Colonic mucosa (tissue), 4 donors: Measurements from ENCODE around the gene DNAJB11. TPM values are rescaled to one million over a fixed set of nuclear protein-coding genes. Genes with fewer than 3 reads are reported as not detected.

Experiments used
- DNase-seq: peaks from one replicate; pipeline ENCODE4 v3.0.0-alpha.2; 2020
- H3K27ac ChIP-seq: fragments of 200-600 bp; one replicate; pipeline ENCODE4 v1.8.0; 2021
- H3K27me3 ChIP-seq: fragments of 200-600 bp; one replicate; pipeline ENCODE4 v1.8.0; 2021
- H3K36me3 ChIP-seq: fragments of 200-600 bp; one replicate; pipeline ENCODE4 v1.8.0; 2021
- H3K4me1 ChIP-seq: fragments of 200-600 bp; one replicate; pipeline ENCODE4 v1.8.0; 2021; ENCODE audit warnings: mild to moderate bottlenecking
- H3K4me3 ChIP-seq: fragments of 200-600 bp; one replicate; pipeline ENCODE4 v1.8.0; 2021
- H3K9ac ChIP-seq, 2 donors: one replicate each; pipeline ENCODE4 v1.7.0; 2013; ENCODE audit warnings: control low read depth in 2 of 2, low read depth in 2 of 2, low read length in 2 of 2
- H3K9me3 ChIP-seq: fragments of 200-600 bp; one replicate; pipeline ENCODE4 v1.8.0; 2021
- intact Hi-C: fragments of 100-400 bp; cut with DNase I; formaldehyde crosslinking; loops from one replicate; pipeline ENCODE4 v1.14.1; 2022
- total RNA-seq, 2 donors: library from RNA; stranded (reverse); fragmentation: NEBNext Ultra II Directional in 1 of 2; extraction: Animal tissue kit (Norgen Biotek cat#: 25700) in 1 of 2; gene quantifications; one replicate each; pipeline ENCODE4 v1.2.1, GENCODE V29; 2021
- TF ChIP-seq, protein P1 (sequence below): fragments of 200-600 bp; IDR thresholded peaks from one replicate; pipeline ENCODE4 v1.8.0; 2022; ENCODE audit warnings: antibody characterized with exemption, mild to moderate bottlenecking
- donor health status: healthy.
- donor health status: DM: no; HTN: no; CAD: no.
- donor health status: DM: no; HTN: no; CAD: no.

The DNAJB11 gene
- 10 to 100 TPM; 54.7 to 72.5 TPM for total RNA-seq

DNA sequence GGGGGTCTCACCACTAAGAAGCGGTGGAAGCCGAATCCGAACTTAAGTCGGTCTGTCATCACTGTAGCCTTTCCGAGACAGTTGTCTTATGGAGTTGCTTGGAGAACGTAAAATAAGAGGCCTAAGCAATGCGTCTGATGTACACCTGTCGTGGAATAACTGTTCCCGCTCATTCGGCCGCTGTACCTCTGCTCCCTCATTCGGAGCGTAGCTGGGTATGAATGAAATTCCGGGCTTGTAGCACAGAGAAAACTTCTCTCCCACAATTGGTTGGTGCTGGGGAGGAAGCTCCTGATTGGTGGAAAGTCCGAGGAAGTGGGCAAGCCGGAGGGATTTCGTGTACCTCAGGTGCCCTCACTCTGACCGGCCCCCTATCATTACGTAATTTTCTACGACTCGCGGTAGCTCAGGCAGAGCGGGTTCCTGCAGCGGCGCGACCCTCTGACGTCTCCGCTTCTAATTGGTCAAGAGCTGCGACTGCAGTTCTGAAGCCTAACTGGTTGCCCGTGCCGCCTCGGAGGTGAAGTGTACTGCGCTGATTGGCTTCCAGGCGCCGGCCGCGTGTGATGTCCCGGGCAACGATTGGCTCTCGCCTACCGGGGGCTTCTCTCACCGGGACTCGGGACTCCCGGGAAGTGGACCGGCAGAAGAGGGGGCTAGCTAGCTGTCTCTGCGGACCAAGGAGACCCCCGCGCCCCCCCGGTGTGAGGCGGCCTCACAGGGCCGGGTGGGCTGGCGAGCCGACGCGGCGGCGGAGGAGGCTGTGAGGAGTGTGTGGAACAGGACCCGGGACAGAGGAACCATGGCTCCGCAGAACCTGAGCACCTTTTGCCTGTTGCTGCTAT, at the start of gene DNAJB11:
TSS of gene DNAJB11 (plus strand) at position 625 of the 845 bp plus-strand sequence. CDS start at position 803, 178 bp downstream.
- Histone ChIP-seq H3K36me3 (no peaks in the 10 kb centered on the region), H3K9ac (peak within 1 kb of the TSS; percentile 68 to 96), H3K4me3 (peak within 1 kb of the TSS; percentile 62), H3K4me1 (peaks cover 12% of the 10 kb centered on the region), H3K27ac (peak within 1 kb of the TSS; percentile 66), H3K27me3 (no peaks in the 10 kb centered on the region), H3K9me3 (no peaks in the 10 kb centered on the region)
- TF ChIP-seq, protein P1, sequence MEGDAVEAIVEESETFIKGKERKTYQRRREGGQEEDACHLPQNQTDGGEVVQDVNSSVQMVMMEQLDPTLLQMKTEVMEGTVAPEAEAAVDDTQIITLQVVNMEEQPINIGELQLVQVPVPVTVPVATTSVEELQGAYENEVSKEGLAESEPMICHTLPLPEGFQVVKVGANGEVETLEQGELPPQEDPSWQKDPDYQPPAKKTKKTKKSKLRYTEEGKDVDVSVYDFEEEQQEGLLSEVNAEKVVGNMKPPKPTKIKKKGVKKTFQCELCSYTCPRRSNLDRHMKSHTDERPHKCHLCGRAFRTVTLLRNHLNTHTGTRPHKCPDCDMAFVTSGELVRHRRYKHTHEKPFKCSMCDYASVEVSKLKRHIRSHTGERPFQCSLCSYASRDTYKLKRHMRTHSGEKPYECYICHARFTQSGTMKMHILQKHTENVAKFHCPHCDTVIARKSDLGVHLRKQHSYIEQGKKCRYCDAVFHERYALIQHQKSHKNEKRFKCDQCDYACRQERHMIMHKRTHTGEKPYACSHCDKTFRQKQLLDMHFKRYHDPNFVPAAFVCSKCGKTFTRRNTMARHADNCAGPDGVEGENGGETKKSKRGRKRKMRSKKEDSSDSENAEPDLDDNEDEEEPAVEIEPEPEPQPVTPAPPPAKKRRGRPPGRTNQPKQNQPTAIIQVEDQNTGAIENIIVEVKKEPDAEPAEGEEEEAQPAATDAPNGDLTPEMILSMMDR = no peak
- DNase-seq = peak; percentile 99
- intact Hi-C loops = no loop called here

DNA sequence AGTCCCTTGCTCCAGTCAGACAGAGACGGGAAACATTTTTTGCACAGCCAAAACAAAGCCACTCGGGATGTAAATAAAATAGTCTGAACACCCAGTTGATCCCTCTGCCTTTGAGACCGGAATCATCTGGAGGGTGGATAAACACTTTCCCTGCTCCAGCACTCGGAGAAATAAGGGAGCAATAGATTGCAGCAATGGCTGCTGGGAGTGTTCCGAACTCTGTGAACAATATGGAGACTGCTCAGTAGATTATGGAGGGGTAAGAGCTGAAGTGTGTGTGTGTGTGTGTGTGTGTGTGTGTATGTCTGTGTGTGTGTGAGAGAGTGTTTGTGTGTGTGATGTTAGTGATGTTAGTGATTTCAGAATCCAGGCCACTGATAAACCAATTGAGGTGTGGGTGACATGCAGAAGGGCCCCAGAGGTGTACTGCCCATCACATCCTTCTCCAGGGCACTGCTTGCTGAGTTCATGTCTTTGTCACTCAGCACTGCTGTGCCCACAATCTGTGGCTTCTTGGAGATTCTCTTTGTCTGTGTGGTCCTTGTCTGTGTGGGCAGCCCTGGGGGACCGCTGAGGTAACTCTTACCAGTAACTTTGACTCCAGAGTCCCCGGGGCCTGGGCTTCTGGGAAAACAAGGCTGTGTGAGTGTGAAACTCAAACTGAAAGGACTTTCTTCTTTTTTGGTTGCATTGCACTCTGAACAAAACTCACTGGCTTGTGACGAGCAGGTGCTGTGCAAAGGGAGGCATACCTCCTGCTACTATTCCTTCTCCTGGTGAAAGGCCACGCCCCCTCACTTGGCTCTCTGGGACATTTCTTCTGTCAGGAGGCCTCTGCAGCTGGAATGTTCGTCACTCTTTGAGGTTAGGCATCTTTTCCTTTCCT, 49.3 kb upstream of the DNAJB11 start:
- Histone ChIP-seq H3K4me1 (no peaks in the 10 kb centered on the region), H3K9me3 (no peaks in the 10 kb centered on the region), H3K36me3 (no peaks in the 10 kb centered on the region), H3K4me3 (no peak overlapping the region), H3K9ac (no peak overlapping the region), H3K27me3 (no peaks in the 10 kb centered on the region), H3K27ac (no peak overlapping the region)
- DNase-seq = no peak
- intact Hi-C loops = no loop called here
- TF ChIP-seq, protein P1 = no peak

DNA sequence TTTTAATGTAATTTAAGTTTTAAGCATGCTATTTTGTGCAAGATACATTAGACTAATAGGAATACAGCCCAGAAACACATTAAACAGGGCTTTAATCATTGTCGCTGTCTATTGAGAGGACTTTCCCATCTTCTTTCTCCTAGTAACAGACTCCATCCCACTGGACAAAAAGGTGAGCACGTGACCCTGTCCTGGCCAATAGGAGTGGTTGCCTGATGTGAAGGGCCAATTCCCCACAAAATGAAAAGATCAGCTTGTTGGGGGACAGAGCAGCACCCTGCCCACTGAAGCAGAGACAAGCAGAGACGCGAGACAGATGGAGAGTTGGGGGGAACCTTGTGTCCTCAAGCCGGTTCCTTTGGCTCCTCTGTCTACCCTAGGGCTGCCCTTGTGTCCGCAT, 47.5 kb upstream of the DNAJB11 start:
- intact Hi-C loops = no loop called here
- no peaks in the 10 kb centered on the region for H3K36me3 ChIP-seq
- no peak overlapping the region for H3K4me3 ChIP-seq
- TF ChIP-seq, protein P1 = no peak
- no peak overlapping the region for H3K27ac ChIP-seq
- DNase-seq = no peak
- H3K27me3 ChIP-seq = no peaks in the 10 kb centered on the region
- no peak overlapping the region for H3K9ac ChIP-seq
- no peaks in the 10 kb centered on the region for H3K4me1 ChIP-seq
- H3K9me3 ChIP-seq = no peaks in the 10 kb centered on the region

- H3K27me3 ChIP-seq = no peaks in the 10 kb centered on the region
- intact Hi-C loops = no loop called here
- no peak overlapping the region for H3K4me3 ChIP-seq
- no peaks in the 10 kb centered on the region for H3K4me1 ChIP-seq
- DNase-seq = no peak
- TF ChIP-seq, protein P1 = no peak
- H3K27ac ChIP-seq = no peak overlapping the region
- H3K9ac ChIP-seq = no peak overlapping the region
- no peaks in the 10 kb centered on the region for H3K36me3 ChIP-seq
- no peaks in the 10 kb centered on the region for H3K9me3 ChIP-seq
Measured at GRCh38 chr3:186523434-186523833, 47.1 kb upstream of the DNAJB11 start.

DNA sequence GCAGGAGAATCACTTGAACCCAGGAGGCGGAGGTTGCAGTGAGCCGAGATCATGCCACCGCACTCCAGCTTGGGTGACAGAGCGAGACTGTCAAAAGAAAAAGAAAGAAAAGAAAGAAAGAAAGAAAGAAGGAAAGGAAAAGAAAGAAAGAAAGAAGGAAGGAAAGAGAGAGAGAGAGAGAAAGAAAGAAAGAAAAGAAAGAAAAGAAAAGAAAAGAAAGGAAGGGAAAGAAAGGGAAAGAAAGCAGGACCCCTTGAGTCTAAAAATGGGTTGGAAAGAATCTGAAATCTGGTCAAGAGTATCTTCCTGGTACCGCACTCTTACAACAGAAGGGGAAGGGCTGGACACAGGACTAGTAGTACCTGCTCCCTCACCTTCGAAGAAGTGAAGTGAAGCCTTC, 45.9 kb upstream of the DNAJB11 start:
- Histone ChIP-seq H3K36me3 (no peaks in the 10 kb centered on the region), H3K9ac (no peak overlapping the region), H3K4me3 (no peak overlapping the region), H3K9me3 (no peaks in the 10 kb centered on the region), H3K4me1 (no peaks in the 10 kb centered on the region), H3K27me3 (no peaks in the 10 kb centered on the region), H3K27ac (no peak overlapping the region)
- TF ChIP-seq, protein P1 = no peak
- no peak for DNase-seq
- intact Hi-C loops = no loop called here
